Activated naive CD4-positive, alpha-beta T cell treated with anti-CD3 and anti-CD28 coated beads, Interleukin-2, amount 50 U/mL, for 72 hours (primary cell): ENCODE measurements around the gene RTN4RL2. TPM values are rescaled to one million over a fixed set of nuclear protein-coding genes. Genes with fewer than 3 reads are reported as not detected.
"Not testable (repeated sequence)": the region's sequence is repeated elsewhere in the genome, so short reads cannot be mapped to it uniquely, and the experiment has no call there.

Source experiments
- ATAC-seq, 2 donors: fragments of 150-1000 bp; cut with Tn5 transposase; 2 replicates each; pipeline ENCODE4 v1.10.0; 2021; ENCODE audit warnings: mild to moderate bottlenecking in 2 of 2, moderate library complexity in 2 of 2
- DNase-seq, 2 donors: peaks; one replicate each; pipeline ENCODE4 v3.0.0; 2021 to 2022; ENCODE audit warnings: low spot score in 2 of 2
- H3K27ac Mint-ChIP-seq, 2 donors: one replicate each; pipeline ENCODE4 v1.8.0; 2022; ENCODE audit warnings: mild to moderate bottlenecking in 2 of 2, mixed read lengths in 2 of 2
- H3K36me3 Mint-ChIP-seq, 2 donors: one replicate each; pipeline ENCODE4 v1.8.0; 2022; ENCODE audit warnings: mixed read lengths in 2 of 2
- H3K9me3 Mint-ChIP-seq, 2 donors: one replicate each; pipeline ENCODE4 v1.8.0; 2022; ENCODE audit warnings: mixed read lengths in 2 of 2
- total RNA-seq, 2 donors: library from RNA; stranded (reverse); gene quantifications; one replicate each; pipeline ENCODE4 v1.2.3, GENCODE V29; 2022

RTN4RL2 gene
- total RNA-seq, 2 donors from 2014 or later = 1.4 TPM; not detected in 1

GRCh38 chr11:57426929-57427726 lies 33.2 kb upstream of the RTN4RL2 start, which contains the start of gene SLC43A3:
SLC43A3 (minus strand) TSS chr11:57427121; CDS start chr11:57426172, 949 bp downstream.
- Mint-ChIP-seq H3K9me3 (no peaks in the 10 kb centered on the region), H3K27ac (peak within 1 kb of the TSS; percentile 94 to 95), H3K36me3 (peaks cover 41 to 45% of the 10 kb centered on the region in 2 donors)
- ATAC-seq = peak; percentile 47 to 69
- peak; percentile 74 to 77 for DNase-seq

GRCh38 chr11:57427727-57428082 lies 32.6 kb upstream of the RTN4RL2 start:
- no peaks in the 10 kb centered on the region for H3K9me3 Mint-ChIP-seq
- peaks cover 35 to 40% of the 10 kb centered on the region in 2 donors for H3K36me3 Mint-ChIP-seq
- peak overlapping the region; percentile 87 to 95 for H3K27ac Mint-ChIP-seq
- no peak for DNase-seq
- ATAC-seq = no peak

GRCh38 chr11:57428643-57429042 lies 31.7 kb upstream of the RTN4RL2 start:
- DNase-seq = no peak
- ATAC-seq = no peak

GRCh38 chr11:57429946-57430345 lies 30.4 kb upstream of the RTN4RL2 start:
- no peaks in the 10 kb centered on the region for H3K9me3 Mint-ChIP-seq
- no peak for ATAC-seq
- no peak for DNase-seq
- H3K27ac Mint-ChIP-seq = no peak overlapping the region
- H3K36me3 Mint-ChIP-seq = peaks cover 14 to 17% of the 10 kb centered on the region in 2 donors

More at GRCh38 chr11:57428643-57429042, 31.7 kb upstream of the RTN4RL2 start:
- H3K27ac Mint-ChIP-seq = no peak overlapping the region
- H3K36me3 Mint-ChIP-seq = peaks cover 26 to 30% of the 10 kb centered on the region in 2 donors
- H3K9me3 Mint-ChIP-seq = no peaks in the 10 kb centered on the region

- Mint-ChIP-seq H3K36me3 (peaks cover 6 to 7% of the 10 kb centered on the region in 2 donors), H3K27ac (no peak overlapping the region), H3K9me3 (no peaks in the 10 kb centered on the region)
- DNase-seq (no peak), ATAC-seq (no peak)
These were observed 29.4 kb upstream of the RTN4RL2 start for GRCh38 chr11:57430952-57431351.

GRCh38 chr11:57432149-57432561 lies 28.2 kb upstream of the RTN4RL2 start:
- ATAC-seq = no peak
- DNase-seq = no peak
- H3K9me3 Mint-ChIP-seq = no peaks in the 10 kb centered on the region
- no peak overlapping the region for H3K27ac Mint-ChIP-seq
- H3K36me3 Mint-ChIP-seq = no peaks in the 10 kb centered on the region

GRCh38 chr11:57432714-57433163 lies 27.6 kb upstream of the RTN4RL2 start:
- no peaks in the 10 kb centered on the region for H3K9me3 Mint-ChIP-seq
- peak; percentile 47 to 64 for ATAC-seq
- H3K36me3 Mint-ChIP-seq = no peaks in the 10 kb centered on the region
- H3K27ac Mint-ChIP-seq = no peak overlapping the region
- no peak for DNase-seq

- H3K36me3 Mint-ChIP-seq = no peaks in the 10 kb centered on the region
- DNase-seq = no peak
- no peaks in the 10 kb centered on the region for H3K9me3 Mint-ChIP-seq
- ATAC-seq = no peak
- no peak overlapping the region for H3K27ac Mint-ChIP-seq
These were observed 25.4 kb upstream of the RTN4RL2 start for GRCh38 chr11:57434640-57435546.

DNA sequence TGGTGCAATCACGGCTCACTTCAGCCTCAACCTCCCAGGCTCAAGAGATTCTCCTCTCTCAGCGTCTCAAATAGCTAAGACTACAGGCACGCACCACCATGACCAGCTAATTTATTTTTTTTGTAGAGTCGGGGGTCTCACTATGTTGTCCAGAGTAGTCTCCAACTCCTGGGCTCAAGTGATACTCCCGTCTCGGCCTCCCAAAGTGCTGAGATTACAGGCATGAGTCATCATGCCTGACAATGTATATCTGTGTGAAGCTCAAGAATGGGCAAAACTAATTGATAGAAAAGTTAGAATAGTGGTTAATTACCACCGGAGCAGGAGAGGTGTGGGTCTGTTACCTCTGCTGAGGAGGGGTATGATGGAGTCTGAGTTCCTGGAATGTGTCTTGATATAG lies 24.3 kb upstream of the RTN4RL2 start:
- no peak for ATAC-seq
- Mint-ChIP-seq H3K36me3 (no peaks in the 10 kb centered on the region), H3K9me3 (no peaks in the 10 kb centered on the region), H3K27ac (no peak overlapping the region)
- DNase-seq = no peak

GRCh38 chr11:57438345-57439285 lies 21.7 kb upstream of the RTN4RL2 start:
- no peak for ATAC-seq
- Mint-ChIP-seq H3K27ac (no peak overlapping the region), H3K9me3 (no peaks in the 10 kb centered on the region), H3K36me3 (no peaks in the 10 kb centered on the region)
- DNase-seq = no peak

- Mint-ChIP-seq H3K36me3 (no peaks in the 10 kb centered on the region), H3K9me3 (no peaks in the 10 kb centered on the region), H3K27ac (no peak overlapping the region)
- DNase-seq (no peak), ATAC-seq (no peak)
These were observed 20.5 kb upstream of the RTN4RL2 start for GRCh38 chr11:57439786-57440185.

DNA sequence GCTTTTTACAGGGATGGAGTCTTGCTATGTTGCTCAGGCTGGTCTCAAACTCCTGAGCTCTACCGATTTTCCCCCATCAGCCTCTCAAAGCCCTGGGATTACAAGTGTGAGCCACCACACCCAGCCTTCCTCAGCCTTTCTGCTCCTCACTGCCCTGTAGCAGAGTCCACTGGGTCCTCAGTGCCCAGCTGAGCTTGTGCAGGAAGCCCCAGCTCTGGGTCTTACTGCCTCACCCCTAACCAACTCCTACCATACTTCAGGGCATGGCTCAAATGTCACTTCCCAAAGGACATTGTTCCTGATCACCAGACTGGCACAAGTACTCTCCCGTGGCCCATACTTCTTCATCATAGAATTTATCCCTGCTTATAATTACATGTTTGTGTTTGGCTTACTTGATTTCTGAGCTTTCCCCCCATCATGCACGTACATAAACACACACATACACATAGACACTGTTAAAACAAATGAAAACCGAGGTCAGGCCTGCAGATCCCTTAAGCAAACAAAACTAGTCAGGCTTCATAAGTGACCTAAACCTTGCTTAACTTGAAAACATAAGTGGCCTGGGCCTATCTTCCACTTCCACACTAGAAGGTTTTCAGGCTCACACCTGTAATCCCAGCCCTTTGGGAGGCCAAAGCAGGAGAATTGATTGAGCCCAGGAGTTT lies 19.4 kb upstream of the RTN4RL2 start:
- DNase-seq (no peak), ATAC-seq (no peak)
- no peaks in the 10 kb centered on the region for H3K36me3 Mint-ChIP-seq
- no peaks in the 10 kb centered on the region for H3K9me3 Mint-ChIP-seq
- no peak overlapping the region for H3K27ac Mint-ChIP-seq

DNA sequence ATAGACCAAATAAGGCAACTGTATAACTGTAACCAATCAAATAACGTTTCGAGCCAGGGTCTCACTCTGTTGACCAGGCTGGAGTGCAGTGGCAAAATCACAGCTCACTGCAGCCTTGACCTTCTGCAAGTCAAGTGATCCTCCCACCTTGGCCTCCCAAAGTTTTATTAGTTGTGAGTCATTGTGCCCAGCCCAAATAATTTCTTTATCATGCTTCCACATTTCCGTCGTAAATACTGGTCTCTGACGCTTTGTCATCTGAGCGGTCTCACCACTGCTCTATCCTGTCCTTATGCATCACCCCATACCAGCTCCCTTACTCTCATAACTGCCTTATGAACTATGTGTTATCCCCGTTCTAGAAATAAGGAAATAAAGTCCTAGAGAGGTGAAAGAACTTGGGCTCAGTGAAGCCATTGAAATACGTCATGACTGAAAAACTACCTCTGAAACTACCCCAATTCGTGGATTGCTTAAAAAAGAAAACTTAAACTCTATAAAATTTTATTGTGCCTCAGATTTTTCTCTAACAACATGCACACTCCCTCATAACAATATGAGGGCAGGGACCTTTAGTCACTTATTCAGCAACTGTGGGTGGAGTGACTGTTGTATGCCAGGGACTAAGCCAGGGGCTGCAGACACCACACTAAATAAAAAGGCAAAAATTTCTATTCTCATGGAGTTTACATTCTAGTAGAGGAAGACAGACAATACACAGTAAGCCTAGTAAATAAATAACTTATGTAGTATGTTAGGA lies 15.8 kb upstream of the RTN4RL2 start:
- DNase-seq (no peak), ATAC-seq (no peak)
- Mint-ChIP-seq H3K9me3 (no peaks in the 10 kb centered on the region), H3K36me3 (no peaks in the 10 kb centered on the region), H3K27ac (no peak overlapping the region)

DNA sequence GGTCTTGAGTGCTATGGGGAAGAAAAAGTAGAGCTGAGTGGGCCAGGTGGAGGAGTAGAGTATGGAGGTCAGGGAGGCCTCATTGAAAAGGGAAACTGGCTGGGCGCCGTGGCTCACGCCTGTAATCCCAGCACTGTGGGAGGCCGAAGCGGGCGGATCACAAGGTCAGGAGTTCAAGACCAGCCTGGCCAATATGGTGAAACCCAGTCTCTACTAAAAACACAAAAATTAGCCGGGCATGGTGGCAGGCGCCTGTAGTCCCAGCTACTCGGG lies 15.3 kb upstream of the RTN4RL2 start:
- not testable (repeated sequence) for H3K9me3 Mint-ChIP-seq, ATAC-seq, DNase-seq, H3K27ac Mint-ChIP-seq, H3K36me3 Mint-ChIP-seq

DNA sequence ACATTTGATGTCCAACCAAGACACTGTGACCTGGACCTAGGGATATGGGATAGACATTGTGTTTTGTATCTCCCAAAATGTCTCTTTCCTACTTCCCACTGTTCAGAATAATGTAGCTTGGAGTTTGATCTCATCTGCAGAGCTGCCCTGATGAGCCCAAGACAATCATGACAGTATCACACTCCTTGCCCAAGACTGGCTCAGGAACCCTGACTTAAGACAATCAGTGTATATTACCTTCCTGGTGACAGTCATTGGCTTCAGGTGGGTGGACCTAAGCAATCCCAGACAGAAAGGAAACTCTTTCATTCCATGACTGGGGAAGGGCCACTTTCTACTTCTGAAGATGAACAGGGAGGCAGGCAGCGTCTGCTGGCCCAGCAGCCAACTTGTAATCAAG lies 14.3 kb upstream of the RTN4RL2 start:
- Mint-ChIP-seq H3K9me3 (no peaks in the 10 kb centered on the region), H3K36me3 (no peaks in the 10 kb centered on the region), H3K27ac (no peak overlapping the region)
- no peak for DNase-seq
- ATAC-seq = no peak
